H9 (cell line): Measurements from ENCODE around the gene SF3A2. TPM values are rescaled to one million over a fixed set of nuclear protein-coding genes. Genes with fewer than 3 reads are reported as not detected.
A peak's percentile ranks its signal among the peaks of the same experiment; 100 is the strongest.

Experiments used
- DNase-seq: peaks from one replicate; pipeline ENCODE4 v3.0.0-alpha.2; 2017
- H2AFZ ChIP-seq: one replicate; pipeline ENCODE4 v1.6.1; 2013; ENCODE audit warnings: mild to moderate bottlenecking, low read length, control low read depth, moderate library complexity
- H2AK5ac ChIP-seq: 2 replicates; pipeline ENCODE4 v1.6.1; 2013; ENCODE audit warnings: low read length, control low read depth, mixed read lengths; ENCODE audit not compliant: insufficient read length
- H2BK120ac ChIP-seq: one replicate; pipeline ENCODE4 v1.6.1; 2013; ENCODE audit warnings: low read depth, mild to moderate bottlenecking, low read length, control low read depth, inconsistent platforms; ENCODE audit not compliant: poor library complexity, severe bottlenecking
- H2BK12ac ChIP-seq: 2 replicates; pipeline ENCODE4 v1.6.1; 2013; ENCODE audit warnings: low read length, control low read depth, mixed read lengths, low read depth; ENCODE audit not compliant: insufficient read length
- H2BK15ac ChIP-seq: 2 replicates; pipeline ENCODE4 v1.6.1; 2013; ENCODE audit warnings: low read depth, low read length, control low read depth
- H2BK20ac ChIP-seq: one replicate; pipeline ENCODE4 v1.6.1; 2013; ENCODE audit warnings: low read depth, mild to moderate bottlenecking, low read length, control low read depth, inconsistent platforms; ENCODE audit not compliant: poor library complexity, severe bottlenecking
- H2BK5ac ChIP-seq: 2 replicates; pipeline ENCODE4 v1.6.1; 2013; ENCODE audit warnings: low read length, control low read depth, mixed read lengths; ENCODE audit not compliant: insufficient read length
- H3K14ac ChIP-seq: 2 replicates; pipeline ENCODE4 v1.6.1; 2013; ENCODE audit warnings: low read length, control low read depth; ENCODE audit not compliant: insufficient read depth
- H3K18ac ChIP-seq: 2 replicates; pipeline ENCODE4 v1.6.1; 2013; ENCODE audit warnings: low read depth, mild to moderate bottlenecking, mixed read lengths, low read length, control low read depth; ENCODE audit not compliant: insufficient read length
- H3K23ac ChIP-seq: 2 replicates; pipeline ENCODE4 v1.6.1; 2013; ENCODE audit warnings: low read length, control low read depth, mixed read lengths, low read depth; ENCODE audit not compliant: insufficient read length
- H3K23me2 ChIP-seq: 2 replicates; pipeline ENCODE4 v1.6.1; 2013; ENCODE audit warnings: low read depth, mild to moderate bottlenecking, mixed read lengths, low read length, control low read depth; ENCODE audit not compliant: insufficient read length, poor library complexity, severe bottlenecking
- H3K27ac ChIP-seq: 2 replicates; pipeline ENCODE4 v1.5.1; 2013; ENCODE audit warnings: low read length, control low read depth, mixed read lengths, low read depth; ENCODE audit not compliant: insufficient read length
- H3K27me3 ChIP-seq: 2 replicates; pipeline ENCODE4 v1.6.1; 2013; ENCODE audit warnings: low read length, control low read depth, inconsistent platforms; ENCODE audit not compliant: insufficient read depth
- H3K4ac ChIP-seq: 2 replicates; pipeline ENCODE4 v1.6.1; 2013; ENCODE audit warnings: low read depth, mild to moderate bottlenecking, control low read depth, inconsistent platforms, low read length, moderate library complexity
- H3K4me1 ChIP-seq: 2 replicates; pipeline ENCODE4 v1.6.1; 2013; ENCODE audit warnings: low read length, control low read depth, inconsistent platforms; ENCODE audit not compliant: insufficient read depth
- H3K4me2 ChIP-seq: 2 replicates; pipeline ENCODE4 v1.6.1; 2013; ENCODE audit warnings: low read length, control low read depth, mixed read lengths; ENCODE audit not compliant: insufficient read length, insufficient read depth
- H3K56ac ChIP-seq: 2 replicates; pipeline ENCODE4 v1.6.1; 2013; ENCODE audit warnings: low read depth, mild to moderate bottlenecking, mixed read lengths, low read length, control low read depth; ENCODE audit not compliant: insufficient read length
- H3K79me1 ChIP-seq: 2 replicates; pipeline ENCODE4 v1.6.1; 2013; ENCODE audit warnings: low read depth, mild to moderate bottlenecking, moderate library complexity, low read length, control low read depth, inconsistent platforms; ENCODE audit not compliant: insufficient read depth, poor library complexity, severe bottlenecking
- H3K79me2 ChIP-seq: 2 replicates; pipeline ENCODE4 v1.6.1; 2013; ENCODE audit warnings: low read length, control low read depth, inconsistent platforms; ENCODE audit not compliant: insufficient read depth
- H3K9ac ChIP-seq: 2 replicates; pipeline ENCODE4 v1.6.1; 2013; ENCODE audit warnings: low read length, control low read depth, mixed read lengths; ENCODE audit not compliant: insufficient read length; ENCODE audit errors: extremely low read depth
- H3K9me3 ChIP-seq: one replicate; pipeline ENCODE4 v1.6.1; 2013; ENCODE audit warnings: low read depth, low read length, inconsistent platforms; ENCODE audit not compliant: control insufficient read depth
- H3T11ph ChIP-seq: one replicate; pipeline ENCODE4 v1.6.1; 2013; ENCODE audit warnings: mild to moderate bottlenecking, low read length, control low read depth, inconsistent platforms
- H4K20me1 ChIP-seq: one replicate; pipeline ENCODE4 v1.6.1; 2013; ENCODE audit not compliant: control insufficient read depth, insufficient read length, insufficient read depth
- H4K5ac ChIP-seq: 2 replicates; pipeline ENCODE4 v1.6.1; 2013; ENCODE audit warnings: low read depth, mild to moderate bottlenecking, mixed read lengths, low read length, control low read depth; ENCODE audit not compliant: insufficient read length
- H4K8ac ChIP-seq: replicated peaks from 2 replicates; pipeline ENCODE4 v1.6.1; 2013; ENCODE audit warnings: low read length, control low read depth, mixed read lengths, low read depth; ENCODE audit not compliant: insufficient read length
- H4K91ac ChIP-seq: 2 replicates; pipeline ENCODE4 v1.6.1; 2013; ENCODE audit warnings: low read depth, mild to moderate bottlenecking, moderate library complexity, mixed read lengths, low read length, control low read depth; ENCODE audit not compliant: insufficient read length
- H3K27ac Mint-ChIP-seq, 3 experiments: 2 replicates in 2 of 3; 3 replicates in 1 of 3; pipeline ENCODE4 v1.8.0; 2020 to 2021; ENCODE audit warnings: mixed read lengths in 3 of 3, mild to moderate bottlenecking in 1 of 3, moderate library complexity in 1 of 3
- H3K27me3 Mint-ChIP-seq: 2 replicates; pipeline ENCODE4 v1.8.0; 2021; ENCODE audit warnings: low read depth, mild to moderate bottlenecking, moderate library complexity, mixed read lengths
- H3K36me3 Mint-ChIP-seq, 3 experiments: 2 replicates in 2 of 3; 3 replicates in 1 of 3; pipeline ENCODE4 v1.8.0; 2020 to 2021; ENCODE audit warnings: low read depth in 3 of 3, mixed read lengths in 3 of 3; ENCODE audit not compliant: insufficient read depth in 1 of 3
- H3K4me1 Mint-ChIP-seq, 2 experiments: 2 replicates each; pipeline ENCODE4 v1.8.0; 2020; ENCODE audit warnings: mixed read lengths in 2 of 2
- H3K4me3 Mint-ChIP-seq, 2 experiments: 2 replicates in 1 of 2; 3 replicates in 1 of 2; pipeline ENCODE4 v1.8.0; 2020 to 2021; ENCODE audit warnings: mild to moderate bottlenecking in 2 of 2, mixed read lengths in 2 of 2, moderate library complexity in 1 of 2
- H3K9me3 Mint-ChIP-seq, 2 experiments: 2 replicates in 1 of 2; 3 replicates in 1 of 2; pipeline ENCODE4 v1.8.0; 2020; ENCODE audit warnings: mild to moderate bottlenecking in 2 of 2, mixed read lengths in 2 of 2, moderate library complexity in 1 of 2
- WGBS: extraction: QIAGEN DNeasy Blood & Tissue Kit; methylation state at CpG from one replicate; pipeline ENCODE4 v1.1.7; 2013; ENCODE audit warnings: missing lambda C conversion rate, low lambda C conversion rate, mixed read lengths; ENCODE audit not compliant: insufficient read length; ENCODE audit errors: extremely low coverage; 5-methylcytosine and 5-hydroxymethylcytosine counted together
- total RNA-seq: library from RNA; stranded (reverse); gene quantifications from 2 replicates; pipeline ENCODE4 v1.2.1, GENCODE V29; 2021
- TF ChIP-seq, protein P1 (sequence below): fragments of 200-600 bp; sonication (generic); conservative IDR thresholded peaks from 3 replicates; pipeline ENCODE4 v1.8.0; 2021; ENCODE audit warnings: antibody characterized with exemption, mild to moderate bottlenecking

SF3A2 gene
- total RNA-seq, 1 experiment from 2014 or later = 166 TPM

- H3K27me3 ChIP-seq = no peaks in the 10 kb centered on the region
- Mint-ChIP-seq H3K4me1 (no peaks in the 10 kb centered on the region), H3K36me3 (peaks cover 24 to 74% (median 66%) of the 10 kb centered on the region in 3 experiments; a peak in 6 of 7 replicates), H3K4me3 (no peak overlapping the region), H3K9me3 (no peaks in the 10 kb centered on the region), H3K27me3 (no peaks in the 10 kb centered on the region; the same call in 1 of the 2 replicates), H3K27ac (peak overlapping the region in 2 of 3 experiments; percentile 59 to 85; a peak in 5 of 7 replicates)
- H3K4ac ChIP-seq = no peak overlapping the region
- no CpG with 5 or more reads among the region's 43 CpGs for WGBS
- no peak overlapping the region for H2BK12ac ChIP-seq
- H2BK15ac ChIP-seq = no peak overlapping the region
- no peak overlapping the region for H3K56ac ChIP-seq
- H3T11ph ChIP-seq = no peak overlapping the region
- H3K27ac ChIP-seq = no peak overlapping the region
- H3K79me2 ChIP-seq = no peaks in the 10 kb centered on the region
- H2BK5ac ChIP-seq = no peak overlapping the region
- H3K9me3 ChIP-seq = no peaks in the 10 kb centered on the region
- H4K91ac ChIP-seq = no peak overlapping the region
- H4K8ac ChIP-seq = no peak overlapping the region
- DNase-seq = no peak
- H2BK120ac ChIP-seq = no peak overlapping the region
- no peak overlapping the region for H2AK5ac ChIP-seq
- no peak overlapping the region for H4K5ac ChIP-seq
- H3K9ac ChIP-seq = no peak overlapping the region
- no peaks in the 10 kb centered on the region for H4K20me1 ChIP-seq
- H2AFZ ChIP-seq = no peak overlapping the region
- no peak overlapping the region for H3K4me2 ChIP-seq
- H2BK20ac ChIP-seq = no peak overlapping the region
- no peaks in the 10 kb centered on the region for H3K4me1 ChIP-seq
- no peaks in the 10 kb centered on the region for H3K23me2 ChIP-seq
- no peak overlapping the region for H3K14ac ChIP-seq
- no peaks in the 10 kb centered on the region for H3K79me1 ChIP-seq
- no peak overlapping the region for H3K18ac ChIP-seq
- TF ChIP-seq, protein P1, sequence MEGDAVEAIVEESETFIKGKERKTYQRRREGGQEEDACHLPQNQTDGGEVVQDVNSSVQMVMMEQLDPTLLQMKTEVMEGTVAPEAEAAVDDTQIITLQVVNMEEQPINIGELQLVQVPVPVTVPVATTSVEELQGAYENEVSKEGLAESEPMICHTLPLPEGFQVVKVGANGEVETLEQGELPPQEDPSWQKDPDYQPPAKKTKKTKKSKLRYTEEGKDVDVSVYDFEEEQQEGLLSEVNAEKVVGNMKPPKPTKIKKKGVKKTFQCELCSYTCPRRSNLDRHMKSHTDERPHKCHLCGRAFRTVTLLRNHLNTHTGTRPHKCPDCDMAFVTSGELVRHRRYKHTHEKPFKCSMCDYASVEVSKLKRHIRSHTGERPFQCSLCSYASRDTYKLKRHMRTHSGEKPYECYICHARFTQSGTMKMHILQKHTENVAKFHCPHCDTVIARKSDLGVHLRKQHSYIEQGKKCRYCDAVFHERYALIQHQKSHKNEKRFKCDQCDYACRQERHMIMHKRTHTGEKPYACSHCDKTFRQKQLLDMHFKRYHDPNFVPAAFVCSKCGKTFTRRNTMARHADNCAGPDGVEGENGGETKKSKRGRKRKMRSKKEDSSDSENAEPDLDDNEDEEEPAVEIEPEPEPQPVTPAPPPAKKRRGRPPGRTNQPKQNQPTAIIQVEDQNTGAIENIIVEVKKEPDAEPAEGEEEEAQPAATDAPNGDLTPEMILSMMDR = no peak
- H3K23ac ChIP-seq = no peak overlapping the region
These were observed 20.0 kb upstream of the SF3A2 start for GRCh38 chr19:2216361-2217225.
